ENCODE results near the gene CELSR2.

The CELSR2 gene

DNA sequence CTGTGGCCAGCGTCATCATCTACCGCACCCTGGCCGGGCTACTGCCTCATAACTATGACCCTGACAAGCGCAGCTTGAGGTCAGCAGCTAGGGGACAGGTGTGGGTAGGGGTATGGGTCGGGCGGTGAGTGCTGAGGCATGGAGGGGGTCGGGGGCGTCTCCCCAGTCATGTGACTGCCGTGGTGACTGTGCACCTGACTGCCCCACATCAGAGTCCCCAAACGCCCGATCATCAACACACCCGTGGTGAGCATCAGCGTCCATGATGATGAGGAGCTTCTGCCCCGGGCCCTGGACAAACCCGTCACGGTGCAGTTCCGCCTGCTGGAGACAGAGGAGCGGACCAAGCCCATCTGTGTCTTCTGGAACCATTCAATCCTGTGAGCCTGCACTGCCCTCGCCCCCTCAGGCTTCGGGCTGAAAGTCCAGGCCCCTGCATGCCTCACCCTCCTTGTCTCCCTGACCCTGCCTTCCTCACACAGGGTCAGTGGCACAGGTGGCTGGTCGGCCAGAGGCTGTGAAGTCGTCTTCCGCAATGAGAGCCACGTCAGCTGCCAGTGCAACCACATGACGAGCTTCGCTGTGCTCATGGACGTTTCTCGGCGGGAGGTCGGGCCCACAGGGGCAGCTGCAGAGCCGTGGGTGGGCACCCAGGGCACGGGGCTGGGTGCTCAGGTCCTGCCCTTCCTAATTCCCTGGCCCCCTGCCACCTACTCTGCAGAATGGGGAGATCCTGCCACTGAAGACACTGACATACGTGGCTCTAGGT lies 20.1 kb downstream of the CELSR2 start:
- TF ChIP-seq, protein P1, sequence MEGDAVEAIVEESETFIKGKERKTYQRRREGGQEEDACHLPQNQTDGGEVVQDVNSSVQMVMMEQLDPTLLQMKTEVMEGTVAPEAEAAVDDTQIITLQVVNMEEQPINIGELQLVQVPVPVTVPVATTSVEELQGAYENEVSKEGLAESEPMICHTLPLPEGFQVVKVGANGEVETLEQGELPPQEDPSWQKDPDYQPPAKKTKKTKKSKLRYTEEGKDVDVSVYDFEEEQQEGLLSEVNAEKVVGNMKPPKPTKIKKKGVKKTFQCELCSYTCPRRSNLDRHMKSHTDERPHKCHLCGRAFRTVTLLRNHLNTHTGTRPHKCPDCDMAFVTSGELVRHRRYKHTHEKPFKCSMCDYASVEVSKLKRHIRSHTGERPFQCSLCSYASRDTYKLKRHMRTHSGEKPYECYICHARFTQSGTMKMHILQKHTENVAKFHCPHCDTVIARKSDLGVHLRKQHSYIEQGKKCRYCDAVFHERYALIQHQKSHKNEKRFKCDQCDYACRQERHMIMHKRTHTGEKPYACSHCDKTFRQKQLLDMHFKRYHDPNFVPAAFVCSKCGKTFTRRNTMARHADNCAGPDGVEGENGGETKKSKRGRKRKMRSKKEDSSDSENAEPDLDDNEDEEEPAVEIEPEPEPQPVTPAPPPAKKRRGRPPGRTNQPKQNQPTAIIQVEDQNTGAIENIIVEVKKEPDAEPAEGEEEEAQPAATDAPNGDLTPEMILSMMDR (IDR thresholded peaks at IDR 0.05; ENCODE audit: borderline replicate concordance, insufficient read depth, low read depth, low read length), result no peak
- no peak overlapping the region for H3K4me3 ChIP-seq (ENCODE audit: low read depth, low read length)

DNA sequence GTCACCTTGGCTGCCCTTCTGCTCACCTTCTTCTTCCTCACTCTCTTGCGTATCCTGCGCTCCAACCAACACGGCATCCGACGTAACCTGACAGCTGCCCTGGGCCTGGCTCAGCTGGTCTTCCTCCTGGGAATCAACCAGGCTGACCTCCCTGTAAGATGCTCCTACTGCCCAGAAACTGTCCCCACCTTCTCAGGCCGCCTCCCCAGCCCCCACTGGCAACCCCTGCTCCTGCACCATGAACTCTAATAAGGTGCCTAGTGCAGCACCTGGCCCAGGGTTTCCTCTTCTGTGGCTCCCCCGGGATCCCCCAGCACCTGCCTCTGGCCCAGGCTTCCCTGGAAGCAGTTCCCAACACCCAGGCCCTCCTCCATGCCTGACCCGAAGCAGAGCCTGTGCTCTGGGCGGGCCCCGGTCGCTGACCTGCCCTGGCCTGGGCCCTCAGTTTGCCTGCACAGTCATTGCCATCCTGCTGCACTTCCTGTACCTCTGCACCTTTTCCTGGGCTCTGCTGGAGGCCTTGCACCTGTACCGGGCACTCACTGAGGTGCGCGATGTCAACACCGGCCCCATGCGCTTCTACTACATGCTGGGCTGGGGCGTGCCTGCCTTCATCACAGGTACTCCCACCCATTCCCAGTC lies 20.8 kb downstream of the CELSR2 start:
- TF ChIP-seq, protein P1 (IDR thresholded peaks at IDR 0.05; ENCODE audit: borderline replicate concordance, insufficient read depth, low read depth, low read length), result no peak

DNA sequence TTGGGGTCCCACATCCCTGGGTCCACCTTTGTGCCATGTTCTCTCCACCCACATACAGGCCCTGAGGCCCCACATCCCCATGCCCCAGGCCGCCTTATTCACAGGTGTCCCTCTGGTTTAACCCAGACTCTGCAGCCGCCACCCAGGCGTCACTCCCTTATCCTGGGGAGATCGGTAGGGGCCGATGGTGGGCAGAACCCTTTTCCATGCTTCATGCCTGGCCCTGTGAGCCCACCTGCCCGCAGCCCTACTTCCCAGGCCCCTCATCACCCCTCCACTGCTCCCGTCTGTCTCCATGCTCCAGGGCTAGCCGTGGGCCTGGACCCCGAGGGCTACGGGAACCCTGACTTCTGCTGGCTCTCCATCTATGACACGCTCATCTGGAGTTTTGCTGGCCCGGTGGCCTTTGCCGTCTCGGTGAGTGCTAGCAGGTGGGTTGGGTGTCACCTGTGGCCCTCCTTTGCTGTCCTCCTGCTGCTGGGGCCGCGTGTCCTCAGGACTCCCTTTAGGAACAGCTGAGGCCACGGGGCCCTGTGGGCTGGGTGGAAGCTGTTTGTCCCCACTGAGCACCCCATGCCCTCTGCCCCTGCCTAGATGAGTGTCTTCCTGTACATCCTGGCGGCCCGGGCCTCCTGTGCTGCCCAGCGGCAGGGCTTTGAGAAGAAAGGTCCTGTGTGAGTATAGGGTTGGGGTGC lies 21.4 kb downstream of the CELSR2 start:
- TF ChIP-seq, protein P1 (IDR thresholded peaks at IDR 0.05; ENCODE audit: borderline replicate concordance, insufficient read depth, low read depth, low read length), result no peak
- H3K4me3 ChIP-seq (ENCODE audit: low read depth, low read length), result no peak overlapping the region

More for the DNA sequence above, 20.8 kb downstream of the CELSR2 start:
- H3K4me3 ChIP-seq (ENCODE audit: low read depth, low read length), result no peak overlapping the region

DNA sequence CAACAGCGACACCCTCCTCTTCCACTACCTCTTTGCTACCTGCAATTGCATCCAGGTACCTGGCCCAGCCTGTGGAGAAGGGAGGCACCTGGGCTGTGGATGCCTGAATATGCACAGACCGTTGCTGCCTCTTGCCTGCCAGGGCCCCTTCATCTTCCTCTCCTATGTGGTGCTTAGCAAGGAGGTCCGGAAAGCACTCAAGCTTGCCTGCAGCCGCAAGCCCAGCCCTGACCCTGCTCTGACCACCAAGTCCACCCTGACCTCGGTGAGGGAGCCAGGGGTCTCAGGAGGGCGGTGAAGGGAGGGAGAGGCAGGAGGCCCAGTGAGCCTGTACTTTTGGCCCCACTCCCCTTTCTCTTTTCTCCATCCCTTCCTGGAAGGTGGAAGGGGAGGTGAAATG lies 22.1 kb downstream of the CELSR2 start:
- TF ChIP-seq, protein P1 (IDR thresholded peaks at IDR 0.05; ENCODE audit: borderline replicate concordance, insufficient read depth, low read depth, low read length), result no peak
- no peak overlapping the region for H3K4me3 ChIP-seq (ENCODE audit: low read depth, low read length)

DNA sequence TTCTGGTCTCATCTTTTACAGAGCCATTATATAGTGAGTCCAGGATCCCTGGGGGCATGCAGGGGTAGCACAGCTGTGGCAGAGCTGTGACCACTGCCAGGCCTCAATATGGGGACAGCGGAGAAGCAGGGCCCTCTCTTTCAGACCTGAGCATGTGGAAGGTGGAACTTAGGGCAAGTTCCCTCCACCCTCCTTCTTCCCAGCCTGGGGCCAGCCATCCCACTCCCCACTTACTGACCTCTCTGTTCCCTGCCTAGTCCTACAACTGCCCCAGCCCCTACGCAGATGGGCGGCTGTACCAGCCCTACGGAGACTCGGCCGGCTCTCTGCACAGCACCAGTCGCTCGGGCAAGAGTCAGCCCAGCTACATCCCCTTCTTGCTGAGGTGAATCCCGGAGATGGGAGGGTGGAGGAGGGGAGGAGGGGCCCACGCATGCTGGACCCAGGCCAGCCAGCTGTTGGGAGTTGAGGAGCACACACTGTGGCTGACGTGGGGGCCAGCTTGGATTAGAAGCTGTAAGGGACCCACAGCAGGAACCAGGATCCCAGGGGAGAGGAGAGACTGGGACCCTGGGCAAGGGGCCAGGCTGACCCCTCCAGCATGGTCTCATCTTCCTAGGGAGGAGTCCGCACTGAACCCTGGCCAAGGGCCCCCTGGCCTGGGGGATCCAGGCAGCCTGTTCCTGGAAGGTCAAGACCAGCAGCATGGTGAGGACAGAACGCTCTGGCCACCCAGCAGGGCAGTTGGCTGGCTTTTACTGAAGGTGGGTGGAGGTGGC lies 22.9 kb downstream of the CELSR2 start:
- H3K4me3 ChIP-seq (ENCODE audit: low read depth, low read length), result no peak overlapping the region
- TF ChIP-seq, protein P1 (IDR thresholded peaks at IDR 0.05; ENCODE audit: borderline replicate concordance, insufficient read depth, low read depth, low read length), result no peak

DNA sequence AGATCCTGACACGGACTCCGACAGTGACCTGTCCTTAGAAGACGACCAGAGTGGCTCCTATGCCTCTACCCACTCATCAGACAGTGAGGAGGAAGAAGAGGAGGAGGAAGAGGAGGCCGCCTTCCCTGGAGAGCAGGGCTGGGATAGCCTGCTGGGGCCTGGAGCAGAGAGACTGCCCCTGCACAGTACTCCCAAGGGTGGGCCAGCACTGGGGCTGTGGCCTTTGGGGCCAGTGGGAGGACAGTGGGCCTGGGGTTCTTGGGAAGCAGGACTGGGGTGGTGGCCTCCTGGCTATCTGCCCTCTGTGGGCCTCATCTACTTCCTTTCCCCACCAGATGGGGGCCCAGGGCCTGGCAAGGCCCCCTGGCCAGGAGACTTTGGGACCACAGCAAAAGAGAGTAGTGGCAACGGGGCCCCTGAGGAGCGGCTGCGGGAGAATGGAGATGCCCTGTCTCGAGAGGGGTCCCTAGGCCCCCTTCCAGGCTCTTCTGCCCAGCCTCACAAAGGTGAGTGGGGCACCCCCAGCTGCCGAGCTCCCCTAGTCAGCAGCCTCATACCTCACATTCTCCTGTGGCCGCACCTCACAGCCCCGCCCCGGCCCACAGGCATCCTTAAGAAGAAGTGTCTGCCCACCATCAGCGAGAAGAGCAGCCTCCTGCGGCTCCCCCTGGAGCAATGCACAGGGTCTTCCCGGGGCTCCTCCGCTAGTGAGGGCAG lies 23.6 kb downstream of the CELSR2 start:
- TF ChIP-seq, protein P1 (IDR thresholded peaks at IDR 0.05; ENCODE audit: borderline replicate concordance, insufficient read depth, low read depth, low read length), result no peak
- no peak overlapping the region for H3K4me3 ChIP-seq (ENCODE audit: low read depth, low read length)

Data from GM12875 (cell line).